ENCODE results near the gene PTBP3.
A peak's percentile ranks its signal among the peaks of the same experiment; 100 is the strongest.
"Not testable (repeated sequence)": the region's sequence is repeated elsewhere in the genome, so short reads cannot be mapped to it uniquely, and the experiment has no call there.

The PTBP3 gene

DNA sequence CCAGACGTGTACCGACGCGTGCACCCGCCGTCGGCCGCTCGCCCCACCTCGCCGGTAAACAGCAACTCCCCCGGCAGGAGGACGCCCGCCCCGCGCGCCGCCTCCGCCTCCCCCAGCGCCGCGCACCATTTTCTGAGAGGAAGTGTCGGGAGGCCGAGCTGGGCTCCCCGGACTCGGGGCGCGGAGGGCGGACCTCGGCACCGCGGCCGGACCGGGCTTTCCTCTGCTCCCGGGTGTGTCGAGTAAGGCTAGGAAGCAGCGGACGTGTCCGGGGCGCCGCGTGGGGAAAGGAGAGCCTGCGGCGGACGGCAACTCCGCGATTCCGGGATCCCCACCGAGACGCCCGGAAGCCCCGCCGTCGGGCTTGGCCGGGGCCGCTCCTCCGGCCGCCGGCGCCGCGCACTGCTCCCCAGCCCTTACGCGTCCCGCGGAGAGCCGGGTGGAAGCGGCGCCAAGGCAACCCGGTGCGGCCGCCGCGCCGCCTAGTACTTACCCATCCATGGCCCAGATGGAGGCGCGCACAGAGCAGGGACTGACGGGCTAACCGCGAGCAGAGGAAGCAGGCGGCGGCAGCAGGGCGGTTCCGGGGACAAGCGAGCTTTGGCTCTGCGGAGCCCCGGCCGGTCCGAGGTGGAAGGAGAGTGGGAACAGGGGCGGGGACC, at the start of gene PTBP3:
Gene PTBP3, minus strand, starts transcription at position 643 of the 662 bp plus-strand sequence. CDS start 35,754 bp downstream, outside the sequence.
- DNase-seq, result peak; percentile 73 to 77

GRCh38 chr9:112382501-112383364, 49.3 kb upstream of the PTBP3 start:
- no peak for DNase-seq

DNA sequence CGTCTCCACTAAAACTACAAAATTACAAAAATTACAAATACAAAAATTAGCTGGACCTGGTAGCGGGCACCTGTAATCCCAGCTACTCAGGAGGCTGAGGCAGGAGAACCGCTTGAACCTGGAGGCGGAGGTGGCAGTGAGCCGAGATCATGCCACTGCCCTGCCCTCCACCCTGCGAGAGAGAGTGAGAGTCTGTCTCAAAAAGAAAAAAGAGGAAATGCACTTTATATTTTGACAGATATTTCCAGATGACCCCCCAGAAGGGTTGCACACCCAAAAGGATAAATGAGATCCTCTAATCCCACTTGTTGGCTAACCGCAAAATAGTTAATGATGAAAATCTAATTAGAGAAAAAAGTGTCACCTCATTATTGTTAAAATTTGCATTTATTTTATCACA, 48.6 kb upstream of the PTBP3 start:
- no peak for DNase-seq

- no peak for DNase-seq
These were observed 47.4 kb upstream of the PTBP3 start for GRCh38 chr9:112380825-112381221.

- DNase-seq, result no peak
These were observed 46.8 kb upstream of the PTBP3 start, which contains the start of gene HSDL2 for GRCh38 chr9:112380102-112380824. HSDL2 (plus strand) TSS chr9:112380108; CDS start chr9:112380164, 56 bp downstream.

DNA sequence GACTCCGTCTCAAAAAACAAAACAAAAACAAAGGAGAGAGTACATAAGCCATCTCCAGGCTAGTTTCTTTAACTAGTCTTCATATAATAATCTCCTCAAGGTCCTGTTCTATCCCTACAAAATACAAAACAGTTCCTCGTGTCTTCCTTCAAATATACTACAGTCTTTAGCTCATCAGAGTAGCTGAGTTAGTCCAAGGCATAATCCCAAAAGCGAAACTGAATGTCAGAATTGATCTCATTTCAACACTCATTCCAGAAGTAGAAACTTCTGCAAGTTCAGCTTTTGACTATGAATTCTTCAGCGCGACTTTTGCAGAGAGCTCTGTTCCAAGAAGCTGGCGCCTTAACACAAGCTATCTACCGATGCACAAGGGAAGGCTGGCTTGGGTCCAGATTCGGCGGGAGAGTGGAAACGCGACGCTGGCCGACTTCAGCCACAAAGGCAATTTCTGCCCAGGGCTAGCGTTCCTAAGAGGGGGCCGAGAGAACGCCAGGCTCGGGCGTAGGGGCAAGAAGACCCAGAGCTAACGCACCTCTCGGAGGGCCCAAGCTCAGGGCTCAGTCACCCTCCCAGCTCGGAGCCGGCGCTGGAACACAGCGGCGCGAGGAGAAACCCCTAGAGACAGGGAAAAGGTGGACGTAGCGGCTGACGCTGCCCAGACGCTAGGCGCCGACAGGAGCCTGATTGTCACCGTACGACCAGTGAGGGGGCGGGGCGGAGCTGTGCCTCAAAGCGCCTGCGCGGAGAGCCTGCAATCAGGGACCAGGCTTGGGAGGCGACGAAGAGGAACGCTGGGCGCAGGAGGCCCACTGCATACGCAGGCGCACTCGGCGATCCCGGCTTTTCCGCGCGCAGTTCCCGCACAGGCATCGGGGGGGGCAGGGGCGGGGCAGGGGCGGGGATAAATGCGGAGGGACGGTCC, 46.0 kb upstream of the PTBP3 start:
- DNase-seq, result peak; percentile 96 to 98

DNA sequence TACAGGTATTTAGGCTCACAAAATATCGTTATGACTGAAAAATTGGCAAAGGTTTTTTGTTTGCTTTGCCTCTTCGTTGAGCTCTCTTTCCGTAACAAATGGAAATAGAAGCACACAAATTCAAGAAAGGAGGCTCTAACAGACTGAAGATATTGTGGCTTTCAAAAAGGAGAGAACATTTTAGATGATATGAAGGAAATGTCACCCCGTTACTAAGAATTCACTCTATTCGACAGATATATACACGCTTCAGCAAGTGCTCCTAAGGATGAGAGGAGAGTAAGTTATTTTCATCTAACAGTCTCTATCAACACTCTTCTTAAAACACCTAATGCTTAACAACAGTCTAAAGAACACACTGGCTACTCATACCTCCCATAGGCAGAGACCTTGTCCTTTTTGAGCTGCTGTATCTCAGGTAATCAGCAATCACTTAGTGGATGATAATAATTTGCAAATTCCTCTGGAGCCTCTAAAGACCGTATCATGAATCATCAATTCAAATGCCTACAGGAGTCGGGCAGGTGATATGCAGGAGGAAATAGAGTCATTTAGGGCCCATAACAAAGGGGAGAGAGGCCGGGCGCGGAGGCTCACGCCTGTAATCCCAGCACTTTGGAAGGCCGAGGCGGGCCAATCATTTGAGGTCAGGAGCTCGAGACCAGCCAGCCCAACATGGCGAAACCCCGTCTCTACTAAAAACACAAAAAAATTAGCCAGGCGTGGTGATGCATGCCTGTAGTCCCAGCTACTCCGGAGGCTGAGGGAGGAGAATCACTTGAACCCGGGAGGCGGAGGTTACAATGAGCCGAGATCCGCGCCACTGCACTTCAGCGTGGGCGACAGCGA, 45.1 kb upstream of the PTBP3 start:
- peak in 1 of 2 donors; percentile 19 for DNase-seq

DNA sequence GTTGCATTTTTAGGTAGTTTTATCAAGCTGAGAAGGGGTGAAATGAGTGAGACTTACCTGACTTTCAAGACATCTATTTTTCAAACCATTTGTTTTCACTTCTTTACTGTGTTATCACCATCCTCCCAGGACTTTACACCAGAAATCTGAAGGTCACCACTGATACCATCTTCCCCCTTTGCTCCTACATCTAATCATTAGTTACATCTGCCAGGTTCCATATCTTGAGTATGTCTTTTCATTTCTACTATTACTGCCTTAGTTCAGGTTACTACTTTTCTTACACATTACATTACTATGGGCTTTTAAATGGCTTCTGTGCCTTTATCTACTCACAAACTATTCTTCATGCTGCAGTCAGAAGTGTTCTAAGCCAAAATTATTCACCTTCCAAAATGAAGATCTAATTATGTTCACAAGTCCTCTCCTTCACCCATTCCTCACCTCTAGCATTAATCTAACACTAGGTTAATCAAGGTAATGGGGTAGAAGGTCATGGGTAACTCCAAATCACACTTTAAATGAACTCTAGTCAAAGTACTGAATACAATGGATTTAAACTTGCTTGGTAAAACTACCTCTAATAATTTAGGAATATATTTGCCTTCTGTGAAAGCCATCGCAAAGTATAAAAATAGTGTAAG, 44.4 kb upstream of the PTBP3 start:
- no peak for DNase-seq

DNA sequence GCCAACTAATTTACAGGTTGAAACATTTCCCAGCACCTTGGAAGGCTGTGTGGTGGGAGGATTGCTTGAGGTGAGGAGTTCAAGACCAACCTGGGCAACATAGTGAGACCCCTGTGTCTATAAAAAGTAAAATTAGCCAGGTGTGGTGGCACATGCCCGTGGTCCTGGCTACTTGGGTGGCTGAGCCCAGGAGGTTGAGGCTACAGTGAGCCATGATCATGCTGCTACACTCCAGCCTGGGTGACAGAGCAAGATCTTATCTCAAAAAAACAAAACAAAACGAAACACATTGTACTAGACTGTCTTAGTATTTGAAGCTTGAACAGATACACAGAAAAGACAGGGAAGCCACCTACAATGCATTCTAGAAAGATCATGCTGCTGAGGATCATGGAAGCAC, 43.7 kb upstream of the PTBP3 start:
- DNase-seq, result no peak

DNA sequence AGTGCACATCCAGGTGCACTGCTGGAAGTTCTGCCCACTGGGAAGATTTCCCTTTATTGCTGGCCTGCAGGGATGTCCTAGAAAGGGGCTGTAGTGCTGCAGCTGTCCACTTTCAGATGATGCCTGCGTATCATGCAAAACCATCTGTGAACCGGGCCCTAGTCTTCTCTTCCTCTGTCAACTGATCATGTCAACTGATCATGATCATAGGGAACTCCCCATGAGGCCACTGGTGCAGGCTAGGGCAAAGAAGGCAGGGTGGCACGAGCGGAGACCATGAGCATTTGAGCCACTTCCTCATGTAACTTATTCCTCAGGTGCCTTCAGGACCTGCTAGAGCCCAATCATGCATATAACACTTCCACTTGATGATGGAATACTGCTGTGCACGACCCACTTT, 41.9 kb upstream of the PTBP3 start:
- no peak for DNase-seq

DNA sequence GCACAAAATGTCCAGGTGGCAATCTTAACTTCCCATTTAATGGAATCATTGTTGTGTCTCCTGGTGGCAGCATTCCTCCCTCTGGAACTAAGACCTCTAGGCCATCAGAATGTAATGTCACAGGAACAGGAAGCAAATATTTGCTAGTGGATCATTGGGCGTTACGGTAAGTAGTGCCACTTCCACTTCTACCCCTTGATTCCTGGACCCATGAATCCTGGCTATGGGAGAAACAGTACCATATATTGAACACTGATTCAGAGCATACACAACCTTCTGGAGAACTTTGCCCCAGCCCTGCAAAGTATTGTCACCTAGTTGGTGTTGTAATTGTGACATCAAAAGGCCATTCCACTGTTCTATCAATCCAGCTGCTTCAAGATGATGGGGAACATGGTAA, 40.8 kb upstream of the PTBP3 start:
- not testable (repeated sequence) for DNase-seq

DNA sequence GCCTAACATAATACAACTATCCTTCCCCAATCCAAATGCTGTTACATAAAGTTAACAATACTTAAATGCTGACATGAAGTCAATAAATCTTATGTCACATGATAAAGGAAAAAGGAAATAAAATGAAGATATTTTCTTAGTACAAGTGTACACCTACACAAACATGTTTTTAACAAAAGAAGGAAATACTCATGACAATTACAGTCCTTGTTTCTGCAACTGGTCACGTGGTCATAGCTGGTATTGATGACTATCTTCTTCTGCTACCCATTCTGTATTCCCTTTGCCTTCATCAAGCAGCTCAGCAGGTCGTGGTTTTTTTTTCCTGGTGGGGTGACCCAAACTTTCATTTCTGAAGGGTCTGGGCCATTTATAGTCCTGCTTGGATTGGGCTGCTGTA, 40.2 kb upstream of the PTBP3 start:
- not testable (repeated sequence) for DNase-seq

DNA sequence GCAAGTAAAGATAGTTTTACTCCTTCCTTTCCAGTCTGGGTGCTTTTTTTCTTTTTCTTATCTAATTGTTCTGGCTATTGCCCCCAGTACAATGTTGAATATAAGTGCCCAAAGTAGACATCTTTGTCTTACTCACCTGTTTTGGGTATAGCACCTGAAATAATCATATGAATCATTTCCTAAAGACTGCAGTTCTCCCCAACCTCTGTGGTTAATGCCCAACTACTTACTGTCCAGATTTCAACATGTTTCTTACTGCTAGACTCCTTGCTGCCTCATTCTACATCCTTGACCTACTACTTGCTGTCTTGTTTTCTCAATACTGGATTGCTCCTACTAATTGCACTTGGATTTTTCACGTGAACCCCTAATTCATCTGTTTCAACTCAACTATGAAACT, 37.6 kb upstream of the PTBP3 start:
- DNase-seq, result no peak

- no peak for DNase-seq
These were observed 36.4 kb upstream of the PTBP3 start for GRCh38 chr9:112369817-112370216.

DNA sequence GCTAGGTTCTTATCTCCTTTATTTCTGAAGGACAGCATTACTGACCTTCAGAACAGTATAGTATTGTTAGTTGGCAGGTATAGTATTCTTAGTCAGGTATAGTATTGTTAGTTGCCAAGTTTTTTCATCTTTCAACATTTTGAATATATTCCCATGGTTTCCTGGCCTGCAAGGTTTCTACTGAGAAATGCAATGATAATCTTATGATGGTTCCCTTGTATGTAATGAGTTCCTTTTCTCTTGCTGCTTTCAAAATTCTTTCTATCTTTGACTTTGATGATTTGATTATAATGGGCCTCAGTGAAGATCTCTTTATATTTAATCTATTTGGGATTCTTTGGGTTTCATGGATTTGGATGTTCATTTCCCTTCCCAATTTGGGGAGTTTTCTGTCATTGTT, 34.0 kb upstream of the PTBP3 start:
- no peak for DNase-seq

- no peak for DNase-seq
These were observed 33.2 kb upstream of the PTBP3 start for GRCh38 chr9:112366591-112366990.

GRCh38 chr9:112365257-112365656, 31.8 kb upstream of the PTBP3 start:
- DNase-seq, result not testable (repeated sequence)

DNA sequence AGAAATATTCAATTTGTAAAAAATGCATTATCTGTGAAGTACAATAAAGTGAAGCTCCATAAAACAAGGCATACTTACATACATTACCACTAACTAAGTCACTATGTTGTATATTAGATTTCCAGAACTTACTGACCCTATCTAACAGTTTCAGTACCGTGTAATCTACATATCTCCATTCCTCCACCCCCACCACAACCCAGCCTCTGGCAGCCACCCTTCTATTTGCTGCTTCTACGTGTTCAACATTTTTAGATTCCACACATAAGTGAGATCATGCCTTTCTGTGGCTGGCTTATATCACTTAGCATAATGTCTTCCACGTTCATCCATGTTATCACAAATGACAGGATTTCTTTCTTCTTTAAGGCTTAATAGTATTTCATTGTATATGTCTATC, 31.3 kb upstream of the PTBP3 start:
- DNase-seq, result no peak

DNA sequence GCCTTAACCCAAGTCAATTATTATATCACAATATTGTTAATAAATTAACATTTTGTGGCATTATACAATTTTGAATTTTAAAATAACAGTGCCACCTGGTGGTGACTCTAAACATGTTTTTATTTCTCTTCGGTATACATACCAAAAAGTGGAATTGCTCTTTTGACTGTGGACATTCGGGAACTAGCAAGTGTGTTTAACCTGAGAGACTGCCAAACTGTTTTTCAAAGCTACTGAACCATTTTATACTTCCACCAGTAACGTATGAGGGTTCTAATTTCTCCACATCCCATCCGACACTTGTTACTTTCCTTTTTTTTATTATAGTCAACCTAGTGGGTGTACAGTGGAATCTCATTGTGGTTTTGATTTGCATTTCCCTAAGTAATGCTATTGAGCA, 28.2 kb upstream of the PTBP3 start:
- peak in 1 of 2 donors; percentile 36 for DNase-seq

GRCh38 chr9:112360047-112360804, 26.8 kb upstream of the PTBP3 start:
- no peak for DNase-seq
